ENCODE measurements around the gene ATP4A. TPM values are rescaled to one million over a fixed set of nuclear protein-coding genes. Genes with fewer than 3 reads are reported as not detected.

The ATP4A gene
- polyA plus RNA-seq, 1 donor from 2014 or later = not detected

DNA sequence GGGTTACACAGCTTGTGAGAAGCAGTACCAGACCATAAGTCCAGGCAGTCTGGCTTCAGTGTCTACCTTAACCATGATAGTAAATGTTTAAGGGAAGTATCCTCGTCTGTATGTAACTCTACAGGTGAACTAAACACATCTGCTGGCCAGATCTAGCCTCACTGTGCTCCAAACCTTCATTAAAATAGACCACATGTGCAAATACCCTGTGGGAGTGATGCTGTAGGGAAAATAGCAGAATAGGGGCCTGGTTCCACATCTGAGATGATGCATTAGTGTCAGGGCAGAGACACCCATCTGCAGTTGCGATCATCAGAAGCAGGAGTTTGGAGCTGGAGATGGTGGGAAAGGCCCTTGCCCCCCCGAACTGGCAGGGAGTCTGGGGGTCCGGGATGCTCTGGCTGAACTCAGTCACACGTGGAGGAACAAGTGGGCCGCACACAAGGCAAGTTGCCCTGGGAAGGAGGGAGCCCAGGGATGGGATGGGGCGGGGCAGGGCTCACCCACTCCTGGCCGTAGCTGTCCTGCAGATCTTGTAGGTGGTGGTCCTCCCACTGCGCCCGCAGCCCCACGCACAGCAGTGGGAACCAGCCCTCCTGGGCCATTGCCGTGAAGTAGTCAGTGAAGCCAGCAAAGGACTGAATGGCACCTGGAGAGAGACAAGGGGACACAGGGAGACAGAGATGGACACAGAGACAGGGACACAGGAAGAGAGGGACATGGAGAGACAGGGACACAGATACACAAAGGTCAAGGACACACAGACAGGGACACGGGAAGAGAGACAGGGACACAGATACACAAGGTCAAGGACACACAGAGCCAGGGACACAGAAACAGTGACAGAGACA, 10.7 kb downstream of the ATP4A start:
- H3K79me2 ChIP-seq (replicated peaks; ENCODE audit: insufficient read depth, low read length) = no peaks in the 10 kb centered on the region
- H4K20me1 ChIP-seq (ENCODE audit: insufficient read depth) = no peaks in the 10 kb centered on the region
- H3F3A ChIP-seq (ENCODE audit: insufficient read depth, low read length, poor library complexity, severe bottlenecking) = no peaks in the 10 kb centered on the region
- H2AFZ ChIP-seq (ENCODE audit: low read depth, low read length) = no peak overlapping the region
- no peaks in the 10 kb centered on the region for H3K9me3 ChIP-seq (ENCODE audit: low read length)
- no peak overlapping the region for H3K4me2 ChIP-seq (ENCODE audit: low read length)
- no peak overlapping the region for H3K4me3 ChIP-seq (ENCODE audit: low read length)
- no peak overlapping the region for H3K27ac ChIP-seq (ENCODE audit: low read length)
- no peaks in the 10 kb centered on the region for H3K9me2 ChIP-seq (ENCODE audit: insufficient read depth, low read length)
- no peaks in the 10 kb centered on the region for H3K36me3 ChIP-seq (ENCODE audit: insufficient read depth, low read length)
- no peak overlapping the region for H3K9ac ChIP-seq (ENCODE audit: low read length)
- TF ChIP-seq SMC3 (conservative IDR thresholded peaks at IDR 0.05; ENCODE audit: poor library complexity) = no peak
- no peak for TF ChIP-seq TAF1 (IDR thresholded peaks at IDR 0.05; ENCODE audit: low read depth)
- no peak for TF ChIP-seq MXI1 (conservative IDR thresholded peaks at IDR 0.05; ENCODE audit: poor library complexity, severe bottlenecking)
- no peak for TF ChIP-seq RAD21 (conservative IDR thresholded peaks at IDR 0.05)
- TF ChIP-seq, protein P1, sequence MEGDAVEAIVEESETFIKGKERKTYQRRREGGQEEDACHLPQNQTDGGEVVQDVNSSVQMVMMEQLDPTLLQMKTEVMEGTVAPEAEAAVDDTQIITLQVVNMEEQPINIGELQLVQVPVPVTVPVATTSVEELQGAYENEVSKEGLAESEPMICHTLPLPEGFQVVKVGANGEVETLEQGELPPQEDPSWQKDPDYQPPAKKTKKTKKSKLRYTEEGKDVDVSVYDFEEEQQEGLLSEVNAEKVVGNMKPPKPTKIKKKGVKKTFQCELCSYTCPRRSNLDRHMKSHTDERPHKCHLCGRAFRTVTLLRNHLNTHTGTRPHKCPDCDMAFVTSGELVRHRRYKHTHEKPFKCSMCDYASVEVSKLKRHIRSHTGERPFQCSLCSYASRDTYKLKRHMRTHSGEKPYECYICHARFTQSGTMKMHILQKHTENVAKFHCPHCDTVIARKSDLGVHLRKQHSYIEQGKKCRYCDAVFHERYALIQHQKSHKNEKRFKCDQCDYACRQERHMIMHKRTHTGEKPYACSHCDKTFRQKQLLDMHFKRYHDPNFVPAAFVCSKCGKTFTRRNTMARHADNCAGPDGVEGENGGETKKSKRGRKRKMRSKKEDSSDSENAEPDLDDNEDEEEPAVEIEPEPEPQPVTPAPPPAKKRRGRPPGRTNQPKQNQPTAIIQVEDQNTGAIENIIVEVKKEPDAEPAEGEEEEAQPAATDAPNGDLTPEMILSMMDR (IDR thresholded peaks at IDR 0.05; ENCODE audit: poor library complexity, severe bottlenecking) = no peak
- no peak for TF ChIP-seq EZH2 (IDR thresholded peaks at IDR 0.05; ENCODE audit: borderline replicate concordance, insufficient read depth, low read length, poor library complexity, severe bottlenecking)
- TF ChIP-seq, protein P2, sequence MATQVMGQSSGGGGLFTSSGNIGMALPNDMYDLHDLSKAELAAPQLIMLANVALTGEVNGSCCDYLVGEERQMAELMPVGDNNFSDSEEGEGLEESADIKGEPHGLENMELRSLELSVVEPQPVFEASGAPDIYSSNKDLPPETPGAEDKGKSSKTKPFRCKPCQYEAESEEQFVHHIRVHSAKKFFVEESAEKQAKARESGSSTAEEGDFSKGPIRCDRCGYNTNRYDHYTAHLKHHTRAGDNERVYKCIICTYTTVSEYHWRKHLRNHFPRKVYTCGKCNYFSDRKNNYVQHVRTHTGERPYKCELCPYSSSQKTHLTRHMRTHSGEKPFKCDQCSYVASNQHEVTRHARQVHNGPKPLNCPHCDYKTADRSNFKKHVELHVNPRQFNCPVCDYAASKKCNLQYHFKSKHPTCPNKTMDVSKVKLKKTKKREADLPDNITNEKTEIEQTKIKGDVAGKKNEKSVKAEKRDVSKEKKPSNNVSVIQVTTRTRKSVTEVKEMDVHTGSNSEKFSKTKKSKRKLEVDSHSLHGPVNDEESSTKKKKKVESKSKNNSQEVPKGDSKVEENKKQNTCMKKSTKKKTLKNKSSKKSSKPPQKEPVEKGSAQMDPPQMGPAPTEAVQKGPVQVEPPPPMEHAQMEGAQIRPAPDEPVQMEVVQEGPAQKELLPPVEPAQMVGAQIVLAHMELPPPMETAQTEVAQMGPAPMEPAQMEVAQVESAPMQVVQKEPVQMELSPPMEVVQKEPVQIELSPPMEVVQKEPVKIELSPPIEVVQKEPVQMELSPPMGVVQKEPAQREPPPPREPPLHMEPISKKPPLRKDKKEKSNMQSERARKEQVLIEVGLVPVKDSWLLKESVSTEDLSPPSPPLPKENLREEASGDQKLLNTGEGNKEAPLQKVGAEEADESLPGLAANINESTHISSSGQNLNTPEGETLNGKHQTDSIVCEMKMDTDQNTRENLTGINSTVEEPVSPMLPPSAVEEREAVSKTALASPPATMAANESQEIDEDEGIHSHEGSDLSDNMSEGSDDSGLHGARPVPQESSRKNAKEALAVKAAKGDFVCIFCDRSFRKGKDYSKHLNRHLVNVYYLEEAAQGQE (IDR thresholded peaks at IDR 0.05; ENCODE audit: borderline replicate concordance) = no peak
- no peak for TF ChIP-seq EP300 (conservative IDR thresholded peaks at IDR 0.05; ENCODE audit: poor library complexity, severe bottlenecking)
- TF ChIP-seq POLR2AphosphoS5 (IDR thresholded peaks at IDR 0.05) = no peak
- peaks cover 6% of the 10 kb centered on the region for H3K27me3 ChIP-seq (ENCODE audit: insufficient read depth, low read depth, low read length)

DNA sequence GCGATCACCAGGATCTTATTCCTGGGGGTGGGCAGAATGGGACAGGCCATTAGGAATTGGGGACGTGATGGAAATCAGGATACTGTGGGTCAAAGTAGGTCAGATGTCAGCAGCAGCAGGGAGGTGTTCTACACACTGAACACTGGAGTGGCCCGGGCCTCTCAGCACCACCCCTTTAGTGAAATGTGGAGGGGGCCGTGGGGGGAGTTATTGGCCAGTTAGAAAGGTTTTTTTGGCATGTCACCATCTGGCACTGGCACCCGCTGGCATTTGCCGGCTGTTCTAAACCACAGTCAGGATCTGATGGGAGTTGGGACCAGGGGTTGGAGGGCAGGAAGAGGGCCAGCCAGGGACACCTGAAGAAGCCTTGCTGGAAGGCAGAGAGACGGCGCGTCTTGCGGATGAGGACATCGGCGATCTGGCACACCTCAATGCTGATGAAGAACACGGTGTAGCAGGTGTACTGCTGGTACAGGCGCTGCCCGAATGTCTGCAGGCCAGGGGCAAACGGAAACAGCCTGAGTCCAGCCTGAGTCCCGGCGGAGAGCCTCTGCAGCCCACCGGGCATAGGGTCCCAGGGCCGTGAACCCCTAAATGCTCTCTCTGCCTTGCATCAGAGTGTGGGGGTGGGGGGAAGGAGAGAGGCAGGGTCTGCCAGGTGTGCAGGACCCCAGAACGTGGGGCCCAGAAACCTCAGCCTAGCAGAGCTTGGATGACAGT, 12.2 kb downstream of the ATP4A start:
- no peak overlapping the region for H2AFZ ChIP-seq (ENCODE audit: low read depth, low read length)
- H4K20me1 ChIP-seq (ENCODE audit: insufficient read depth) = no peaks in the 10 kb centered on the region
- no peaks in the 10 kb centered on the region for H3K27me3 ChIP-seq (ENCODE audit: insufficient read depth, low read depth, low read length)
- H3K9ac ChIP-seq (ENCODE audit: low read length) = no peak overlapping the region
- no peaks in the 10 kb centered on the region for H3F3A ChIP-seq (ENCODE audit: insufficient read depth, low read length, poor library complexity, severe bottlenecking)
- no peak overlapping the region for H3K4me3 ChIP-seq (ENCODE audit: low read length)
- no peak overlapping the region for H3K4me2 ChIP-seq (ENCODE audit: low read length)
- no peak overlapping the region for H3K27ac ChIP-seq (ENCODE audit: low read length)
- peaks cover 4% of the 10 kb centered on the region for H3K79me2 ChIP-seq (replicated peaks; ENCODE audit: insufficient read depth, low read length)
- no peaks in the 10 kb centered on the region for H3K9me3 ChIP-seq (ENCODE audit: low read length)
- H3K36me3 ChIP-seq (ENCODE audit: insufficient read depth, low read length) = no peaks in the 10 kb centered on the region
- no peaks in the 10 kb centered on the region for H3K9me2 ChIP-seq (ENCODE audit: insufficient read depth, low read length)
- TF ChIP-seq MXI1 (conservative IDR thresholded peaks at IDR 0.05; ENCODE audit: poor library complexity, severe bottlenecking) = no peak
- TF ChIP-seq SMC3 (conservative IDR thresholded peaks at IDR 0.05; ENCODE audit: poor library complexity) = no peak
- TF ChIP-seq, protein P2 (IDR thresholded peaks at IDR 0.05; ENCODE audit: borderline replicate concordance) = no peak
- TF ChIP-seq, protein P1 (IDR thresholded peaks at IDR 0.05; ENCODE audit: poor library complexity, severe bottlenecking) = no peak
- TF ChIP-seq EZH2 (IDR thresholded peaks at IDR 0.05; ENCODE audit: borderline replicate concordance, insufficient read depth, low read length, poor library complexity, severe bottlenecking) = no peak
- TF ChIP-seq POLR2AphosphoS5 (IDR thresholded peaks at IDR 0.05) = no peak
- TF ChIP-seq EP300 (conservative IDR thresholded peaks at IDR 0.05; ENCODE audit: poor library complexity, severe bottlenecking) = no peak
- TF ChIP-seq RAD21 (conservative IDR thresholded peaks at IDR 0.05) = no peak
